ENCODE data around the gene KCNJ14.

Gene KCNJ14

GRCh38 chr19:48455171-48455907, at the start of gene KCNJ14:
Gene KCNJ14 (plus strand): TSS chr19:48455574. CDS start chr19:48461725, 6,151 bp downstream.
- no peak for DNase-seq (ENCODE audit: low read depth)
- no peak within 1 kb of the TSS for H3K4me3 ChIP-seq (ENCODE audit: low read length)
- TF ChIP-seq CTCF (conservative IDR thresholded peaks at IDR 0.05; ENCODE audit: low read length): no peak

GRCh38 chr19:48405850-48406249, 49.5 kb upstream of the KCNJ14 start:
- TF ChIP-seq CTCF (conservative IDR thresholded peaks at IDR 0.05; ENCODE audit: low read length): no peak

GRCh38 chr19:48413879-48414587, 41.3 kb upstream of the KCNJ14 start:
- no peak overlapping the region for H3K4me3 ChIP-seq (ENCODE audit: low read length)
- TF ChIP-seq CTCF (conservative IDR thresholded peaks at IDR 0.05; ENCODE audit: low read length): no peak
- DNase-seq (ENCODE audit: low read depth): peak; percentile 54

More at GRCh38 chr19:48405850-48406249, 49.5 kb upstream of the KCNJ14 start:
- H3K4me3 ChIP-seq (ENCODE audit: low read length): no peak overlapping the region
- DNase-seq (ENCODE audit: low read depth): no peak

GRCh38 chr19:48415395-48415794, 40.0 kb upstream of the KCNJ14 start:
- no peak overlapping the region for H3K4me3 ChIP-seq (ENCODE audit: low read length)
- peak; percentile 53 for DNase-seq (ENCODE audit: low read depth)
- TF ChIP-seq CTCF (conservative IDR thresholded peaks at IDR 0.05; ENCODE audit: low read length): no peak

GRCh38 chr19:48415806-48416221, 39.6 kb upstream of the KCNJ14 start:
- no peak for DNase-seq (ENCODE audit: low read depth)
- no peak for TF ChIP-seq CTCF (conservative IDR thresholded peaks at IDR 0.05; ENCODE audit: low read length)
- no peak overlapping the region for H3K4me3 ChIP-seq (ENCODE audit: low read length)

GRCh38 chr19:48417421-48417820, 38.0 kb upstream of the KCNJ14 start:
- TF ChIP-seq CTCF (conservative IDR thresholded peaks at IDR 0.05; ENCODE audit: low read length): no peak
- H3K4me3 ChIP-seq (ENCODE audit: low read length): no peak overlapping the region
- DNase-seq (ENCODE audit: low read depth): no peak

All from AG10803 (cell line).